GM23338 (cell line): Measurements from ENCODE around the gene FERMT3. TPM values are rescaled to one million over a fixed set of nuclear protein-coding genes. Genes with fewer than 3 reads are reported as not detected.

Experiments
- ATAC-seq: fragments of 200-7000 bp; cut with Tn5 transposase; 3 replicates; pipeline ENCODE4 v1.9.1; 2020
- DNase-seq: peaks from one replicate; pipeline ENCODE4 v3.0.0-alpha.2; 2015; ENCODE audit warnings: low spot score
- H2AFZ ChIP-seq: fragments of 200-600 bp; sonication (generic); 2 replicates; pipeline ENCODE4 v1.8.0; 2016; ENCODE audit warnings: antibody characterized with exemption, mild to moderate bottlenecking, moderate library complexity
- H3F3A ChIP-seq: fragments of 200-600 bp; sonication (generic); replicated peaks from 2 replicates; pipeline ENCODE4 v1.8.0; 2017; ENCODE audit warnings: antibody characterized with exemption, mixed run types, low read depth
- H3K27ac ChIP-seq: fragments of 200-600 bp; sonication (generic); 2 replicates; pipeline ENCODE4 v1.6.1; 2016; ENCODE audit warnings: low read depth
- H3K27me3 ChIP-seq: fragments of 200-600 bp; sonication (generic); 2 replicates; pipeline ENCODE4 v1.8.0; 2016; ENCODE audit warnings: mild to moderate bottlenecking, mixed run types, moderate library complexity; ENCODE audit not compliant: insufficient read depth
- H3K36me3 ChIP-seq: fragments of 200-600 bp; sonication (generic); 2 replicates; pipeline ENCODE4 v1.8.0; 2016; ENCODE audit warnings: mild to moderate bottlenecking; ENCODE audit not compliant: insufficient read depth
- H3K4me1 ChIP-seq: fragments of 200-600 bp; sonication (generic); 2 replicates; pipeline ENCODE4 v1.8.0; 2016; ENCODE audit warnings: mild to moderate bottlenecking, moderate library complexity; ENCODE audit not compliant: insufficient read depth
- H3K4me2 ChIP-seq: fragments of 200-600 bp; sonication (generic); 2 replicates; pipeline ENCODE4 v1.7.1; 2017; ENCODE audit warnings: mixed run types
- H3K4me3 ChIP-seq: fragments of 200-600 bp; sonication (generic); 2 replicates; pipeline ENCODE4 v1.6.1; 2016; ENCODE audit warnings: mixed run types
- H3K79me2 ChIP-seq: fragments of 200-600 bp; sonication (generic); replicated peaks from 2 replicates; pipeline ENCODE4 v1.8.0; 2017; ENCODE audit warnings: mild to moderate bottlenecking; ENCODE audit not compliant: insufficient read depth
- H3K9me2 ChIP-seq: fragments of 200-600 bp; sonication (generic); 2 replicates; pipeline ENCODE4 v1.8.0; 2017; ENCODE audit not compliant: insufficient read depth
- H4K20me1 ChIP-seq: fragments of 200-600 bp; sonication (generic); replicated peaks from 2 replicates; pipeline ENCODE4 v1.8.0; 2017; ENCODE audit warnings: mild to moderate bottlenecking; ENCODE audit not compliant: insufficient read depth
- H3K27ac Mint-ChIP-seq: 2 replicates; pipeline ENCODE4 v1.8.0; 2020; ENCODE audit warnings: inconsistent platforms, mild to moderate bottlenecking, moderate library complexity, mixed read lengths
- H3K27me3 Mint-ChIP-seq: 3 replicates; pipeline ENCODE4 v1.8.0; 2022; ENCODE audit warnings: low read depth, mild to moderate bottlenecking, moderate library complexity, mixed read lengths, inconsistent platforms; ENCODE audit not compliant: insufficient read depth, poor library complexity
- H3K36me3 Mint-ChIP-seq: 3 replicates; pipeline ENCODE4 v1.8.0; 2021; ENCODE audit warnings: low read depth, mild to moderate bottlenecking, inconsistent platforms, moderate library complexity, mixed read lengths
- H3K4me1 Mint-ChIP-seq: 3 replicates; pipeline ENCODE4 v1.8.0; 2020; ENCODE audit warnings: mild to moderate bottlenecking, inconsistent platforms, mixed read lengths
- H3K4me3 Mint-ChIP-seq: 3 replicates; pipeline ENCODE4 v1.8.0; 2021; ENCODE audit warnings: moderate library complexity, mild to moderate bottlenecking, inconsistent platforms, mixed read lengths
- H3K9me3 Mint-ChIP-seq: 3 replicates; pipeline ENCODE4 v1.8.0; 2020; ENCODE audit warnings: moderate library complexity, mild to moderate bottlenecking, inconsistent platforms, mixed read lengths
- CTCF ChIP-seq, 2 experiments: fragments of 200-600 bp in 1 of 2; sonication (generic) in 1 of 2; conservative IDR thresholded peaks; 2 replicates each; pipeline versions ENCODE4 v1.5.1 to v1.6.1; 2016 to 2017; ENCODE audit warnings: antibody characterized with exemption in 2 of 2, low read depth in 2 of 2, mild to moderate bottlenecking in 2 of 2, moderate library complexity in 1 of 2
- EZH2 ChIP-seq: fragments of 200-600 bp; sonication (generic); IDR thresholded peaks from one replicate; pipeline ENCODE4 v1.8.0; 2017; ENCODE audit warnings: antibody characterized with exemption, mild to moderate bottlenecking, low read depth; ENCODE audit not compliant: unreplicated experiment
- EZH2phosphoT487 ChIP-seq: fragments of 200-600 bp; sonication (generic); IDR thresholded peaks from one replicate; pipeline ENCODE4 v1.8.1; 2018; ENCODE audit warnings: antibody characterized with exemption; ENCODE audit not compliant: unreplicated experiment
- STAT1 ChIP-seq: IDR thresholded peaks from one replicate; pipeline ENCODE4 v1.6.1; 2016; ENCODE audit warnings: antibody characterized with exemption; ENCODE audit not compliant: unreplicated experiment
- ZNF462 ChIP-seq: fragments of 250-450 bp; sonication (Bioruptor Pico); IDR thresholded peaks from 2 replicates; pipeline ENCODE4 v1.5.0; 2020; ENCODE audit warnings: mild to moderate bottlenecking, moderate library complexity
- polyA plus RNA-seq: library from polyadenylated mRNA; unstranded; fragments of >200 nt; fragmentation: Nextera tagmentation; extraction: Ambion mirVana; gene quantifications from 2 replicates; pipeline ENCODE4 v1.2.1, GENCODE V29; 2016
- total RNA-seq: library from RNA; depleted of rRNA; stranded (reverse); fragments of >200 nt; shearing (Covaris generic); gene quantifications from 2 replicates; pipeline ENCODE4 v1.2.3, GENCODE V29; 2014

FERMT3 gene
- total and polyA plus RNA-seq, 2 experiments from 2014 or later = 1.5 to 1.6 TPM

GRCh38 chr11:64164392-64165312, 41.9 kb upstream of the FERMT3 start (continued):
- TF ChIP-seq CTCF (conservative IDR thresholded peaks at IDR 0.05; ENCODE audit: low read depth in 2 of 2) (no peak), ZNF462 (CRISPR knock-in tag) (no peak), EZH2 (no peak), STAT1 (no peak), EZH2phosphoT487 (no peak)

GRCh38 chr11:64165481-64165841, 41.1 kb upstream of the FERMT3 start:
- Mint-ChIP-seq H3K27ac (no peak overlapping the region), H3K36me3 (peaks cover 13% of the 10 kb centered on the region; the same call in 2 of the 3 replicates), H3K4me1 (peaks cover 10% of the 10 kb centered on the region; the same call in 2 of the 3 replicates), H3K9me3 (peaks cover 7% of the 10 kb centered on the region; the same call in 2 of the 3 replicates), H3K4me3 (peak overlapping the region; percentile 81), H3K27me3 (peaks cover 24% of the 10 kb centered on the region)
- H3K36me3 ChIP-seq = no peaks in the 10 kb centered on the region
- H3K9me2 ChIP-seq = no peaks in the 10 kb centered on the region
- no peak for TF ChIP-seq ZNF462 (CRISPR knock-in tag)
- peaks cover 19% of the 10 kb centered on the region for H3F3A ChIP-seq
- no peaks in the 10 kb centered on the region for H3K79me2 ChIP-seq
- DNase-seq (no peak), ATAC-seq (peak; percentile 6)
- peaks cover 14% of the 10 kb centered on the region; the same call in 1 of the 2 replicates for H3K4me1 ChIP-seq
- H3K27ac ChIP-seq = no peak overlapping the region
- peak overlapping the region; percentile 87 for H3K4me2 ChIP-seq
- H4K20me1 ChIP-seq = peaks cover 7% of the 10 kb centered on the region
- H3K27me3 ChIP-seq = peaks cover 11% of the 10 kb centered on the region
- peak overlapping the region; percentile 91 for H2AFZ ChIP-seq
- peak overlapping the region; percentile 73 for H3K4me3 ChIP-seq
